ENCODE results near the gene SAMMSON.

Gene SAMMSON

DNA sequence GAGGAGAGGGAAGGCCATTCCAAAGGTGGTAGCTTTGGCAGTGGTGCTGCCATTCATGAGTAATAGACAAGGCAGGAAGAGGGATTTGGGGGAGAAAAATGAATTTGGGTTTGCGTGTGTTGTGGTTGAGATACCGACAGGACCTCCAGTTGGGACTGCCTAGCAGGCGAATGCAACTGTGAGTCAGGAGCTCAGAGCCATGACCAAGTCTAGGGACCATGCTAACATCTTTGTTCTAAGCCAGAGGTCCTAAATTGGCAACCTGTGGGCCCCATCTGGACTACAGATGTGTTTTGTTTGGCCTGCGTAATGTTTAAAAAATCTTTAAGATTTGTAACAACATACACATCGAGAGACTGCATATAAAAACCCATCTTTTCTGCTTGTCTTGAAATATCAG lies 61.6 kb downstream of the SAMMSON start:
- Histone ChIP-seq H3K4me2 (ENCODE audit: low read length) (no peak overlapping the region), H3K36me3 (replicated peaks; ENCODE audit: low read depth, low read length) (no peaks in the 10 kb centered on the region), H3K4me1 (ENCODE audit: low read length) (no peaks in the 10 kb centered on the region), H4K20me1 (ENCODE audit: insufficient read depth, low read length) (no peaks in the 10 kb centered on the region), H3K9me3 (ENCODE audit: insufficient read depth, low read length) (no peaks in the 10 kb centered on the region), H2AFZ (ENCODE audit: low read depth, low read length) (no peak overlapping the region), H3K27ac (ENCODE audit: low read length) (no peak overlapping the region), H3K9ac (ENCODE audit: low read length) (no peak overlapping the region), H3K4me3 (ENCODE audit: low read length) (no peak overlapping the region), H3K27me3 (ENCODE audit: low read depth, low read length) (peaks cover 58% of the 10 kb centered on the region), H3K79me2 (ENCODE audit: low read length) (no peaks in the 10 kb centered on the region)
- TF ChIP-seq, protein P1, sequence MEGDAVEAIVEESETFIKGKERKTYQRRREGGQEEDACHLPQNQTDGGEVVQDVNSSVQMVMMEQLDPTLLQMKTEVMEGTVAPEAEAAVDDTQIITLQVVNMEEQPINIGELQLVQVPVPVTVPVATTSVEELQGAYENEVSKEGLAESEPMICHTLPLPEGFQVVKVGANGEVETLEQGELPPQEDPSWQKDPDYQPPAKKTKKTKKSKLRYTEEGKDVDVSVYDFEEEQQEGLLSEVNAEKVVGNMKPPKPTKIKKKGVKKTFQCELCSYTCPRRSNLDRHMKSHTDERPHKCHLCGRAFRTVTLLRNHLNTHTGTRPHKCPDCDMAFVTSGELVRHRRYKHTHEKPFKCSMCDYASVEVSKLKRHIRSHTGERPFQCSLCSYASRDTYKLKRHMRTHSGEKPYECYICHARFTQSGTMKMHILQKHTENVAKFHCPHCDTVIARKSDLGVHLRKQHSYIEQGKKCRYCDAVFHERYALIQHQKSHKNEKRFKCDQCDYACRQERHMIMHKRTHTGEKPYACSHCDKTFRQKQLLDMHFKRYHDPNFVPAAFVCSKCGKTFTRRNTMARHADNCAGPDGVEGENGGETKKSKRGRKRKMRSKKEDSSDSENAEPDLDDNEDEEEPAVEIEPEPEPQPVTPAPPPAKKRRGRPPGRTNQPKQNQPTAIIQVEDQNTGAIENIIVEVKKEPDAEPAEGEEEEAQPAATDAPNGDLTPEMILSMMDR (IDR thresholded peaks at IDR 0.05; ENCODE audit: low read depth, low read length): no peak
- TF ChIP-seq EZH2phosphoT487 (IDR thresholded peaks at IDR 0.05; ENCODE audit: low read depth): no peak

DNA sequence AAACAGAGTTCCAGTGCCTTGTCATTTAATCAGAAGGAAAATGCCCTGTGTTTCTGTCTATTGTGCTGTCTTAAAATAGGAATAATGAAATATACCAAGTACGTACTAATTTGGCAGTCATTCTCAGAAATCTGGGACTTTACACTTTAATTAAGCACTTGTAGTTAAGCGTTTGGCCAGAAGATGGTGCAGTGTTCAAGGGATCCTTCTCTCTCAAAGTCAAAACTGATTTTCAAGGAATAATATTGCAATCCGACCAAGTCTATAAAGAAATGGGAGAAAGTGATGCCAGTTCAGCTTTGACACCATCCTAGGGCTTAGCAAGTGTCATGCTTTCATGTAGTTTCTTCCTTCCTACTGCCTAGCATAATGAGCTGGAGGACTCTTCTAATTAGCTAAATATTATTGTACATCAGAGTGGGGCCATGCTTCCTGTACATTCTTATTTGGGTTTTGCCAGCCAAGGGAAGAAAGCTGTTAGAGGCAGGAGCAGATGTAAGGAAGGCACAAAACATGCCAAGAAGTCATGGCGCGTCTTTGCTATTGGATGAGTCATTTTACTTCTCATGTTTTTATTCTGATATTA lies 64.8 kb downstream of the SAMMSON start:
- H3K4me1 ChIP-seq (ENCODE audit: low read length): no peaks in the 10 kb centered on the region
- H2AFZ ChIP-seq (ENCODE audit: low read depth, low read length): no peak overlapping the region
- no peak overlapping the region for H3K4me3 ChIP-seq (ENCODE audit: low read length)
- peaks cover 64% of the 10 kb centered on the region for H3K27me3 ChIP-seq (ENCODE audit: low read depth, low read length)
- no peaks in the 10 kb centered on the region for H3K9me3 ChIP-seq (ENCODE audit: insufficient read depth, low read length)
- no peaks in the 10 kb centered on the region for H3K36me3 ChIP-seq (replicated peaks; ENCODE audit: low read depth, low read length)
- TF ChIP-seq EZH2phosphoT487 (IDR thresholded peaks at IDR 0.05; ENCODE audit: low read depth): no peak
- TF ChIP-seq, protein P1 (IDR thresholded peaks at IDR 0.05; ENCODE audit: low read depth, low read length): peak; percentile 85
- no peaks in the 10 kb centered on the region for H3K79me2 ChIP-seq (ENCODE audit: low read length)
- no peak overlapping the region for H3K27ac ChIP-seq (ENCODE audit: low read length)
- no peaks in the 10 kb centered on the region for H4K20me1 ChIP-seq (ENCODE audit: insufficient read depth, low read length)
- no peak overlapping the region for H3K4me2 ChIP-seq (ENCODE audit: low read length)
- no peak overlapping the region for H3K9ac ChIP-seq (ENCODE audit: low read length)

DNA sequence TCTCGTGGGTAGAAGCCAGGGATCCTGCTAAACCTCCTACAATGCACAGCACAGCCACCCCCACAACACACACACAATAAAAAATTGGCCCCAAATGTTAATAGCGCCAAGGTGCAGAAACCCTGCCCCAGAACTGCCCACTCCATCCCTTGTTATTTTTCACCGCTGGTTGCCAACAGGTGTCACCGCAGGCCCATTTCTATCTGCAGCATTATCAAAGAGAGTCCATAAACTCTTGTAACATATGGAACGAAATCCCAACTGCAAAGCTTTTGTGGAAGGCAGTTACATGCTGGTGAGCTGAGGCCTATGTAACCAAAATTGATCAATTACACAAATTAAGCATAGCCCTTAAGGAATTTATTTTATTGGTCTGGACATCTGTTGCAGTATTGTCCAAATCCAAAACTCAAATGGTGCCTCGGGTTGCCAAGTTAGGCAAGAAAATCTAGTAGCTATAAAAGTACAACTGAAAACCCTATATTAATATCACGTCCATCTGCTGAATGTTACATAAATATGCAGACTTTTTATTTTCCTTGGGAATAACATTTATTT lies 66.2 kb downstream of the SAMMSON start:
- Histone ChIP-seq H3K27ac (ENCODE audit: low read length) (no peak overlapping the region), H3K4me3 (ENCODE audit: low read length) (no peak overlapping the region), H3K79me2 (ENCODE audit: low read length) (no peaks in the 10 kb centered on the region), H4K20me1 (ENCODE audit: insufficient read depth, low read length) (no peaks in the 10 kb centered on the region), H3K36me3 (replicated peaks; ENCODE audit: low read depth, low read length) (no peaks in the 10 kb centered on the region), H3K27me3 (ENCODE audit: low read depth, low read length) (peaks cover 59% of the 10 kb centered on the region), H2AFZ (ENCODE audit: low read depth, low read length) (no peak overlapping the region), H3K9me3 (ENCODE audit: insufficient read depth, low read length) (no peaks in the 10 kb centered on the region), H3K9ac (ENCODE audit: low read length) (no peak overlapping the region), H3K4me1 (ENCODE audit: low read length) (no peaks in the 10 kb centered on the region), H3K4me2 (ENCODE audit: low read length) (no peak overlapping the region)
- TF ChIP-seq EZH2phosphoT487 (IDR thresholded peaks at IDR 0.05; ENCODE audit: low read depth): no peak
- TF ChIP-seq, protein P1 (IDR thresholded peaks at IDR 0.05; ENCODE audit: low read depth, low read length): peak; percentile 66

DNA sequence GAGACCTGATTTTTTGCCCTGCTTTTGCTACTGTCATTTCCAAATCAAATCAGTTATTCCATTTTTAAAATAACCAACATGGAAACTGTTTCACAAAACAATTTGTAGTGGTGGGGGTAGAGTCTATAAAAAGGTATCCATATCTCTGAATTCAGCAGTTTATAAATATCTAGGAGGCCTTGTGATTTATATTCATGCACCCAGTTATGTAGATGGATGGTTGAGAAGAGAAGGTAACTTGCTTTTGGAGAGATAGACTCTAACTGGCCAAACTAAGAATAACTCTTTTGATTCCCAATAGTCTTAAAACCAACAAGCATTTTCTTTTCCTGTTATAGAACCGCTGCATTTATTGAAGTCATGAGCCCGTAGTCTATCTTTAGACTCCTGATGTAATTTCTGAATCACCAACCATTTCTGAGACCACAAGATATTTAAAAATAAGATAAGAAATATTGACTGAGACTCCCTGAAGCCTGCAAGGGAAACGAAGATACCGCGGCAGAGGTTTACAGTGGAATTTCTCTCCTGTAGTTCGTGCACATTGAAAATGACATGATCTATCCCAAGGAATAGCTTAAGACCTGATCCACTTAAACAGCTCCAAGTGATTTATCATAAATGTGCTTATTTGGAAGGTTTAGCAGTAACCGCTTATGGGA lies 68.5 kb downstream of the SAMMSON start:
- H3K36me3 ChIP-seq (replicated peaks; ENCODE audit: low read depth, low read length): no peaks in the 10 kb centered on the region
- H3K27ac ChIP-seq (ENCODE audit: low read length): no peak overlapping the region
- no peaks in the 10 kb centered on the region for H3K9me3 ChIP-seq (ENCODE audit: insufficient read depth, low read length)
- H3K9ac ChIP-seq (ENCODE audit: low read length): no peak overlapping the region
- H3K4me3 ChIP-seq (ENCODE audit: low read length): no peak overlapping the region
- H3K27me3 ChIP-seq (ENCODE audit: low read depth, low read length): peaks cover 52% of the 10 kb centered on the region
- H4K20me1 ChIP-seq (ENCODE audit: insufficient read depth, low read length): no peaks in the 10 kb centered on the region
- no peak overlapping the region for H3K4me2 ChIP-seq (ENCODE audit: low read length)
- no peak overlapping the region for H2AFZ ChIP-seq (ENCODE audit: low read depth, low read length)
- TF ChIP-seq EZH2phosphoT487 (IDR thresholded peaks at IDR 0.05; ENCODE audit: low read depth): no peak
- TF ChIP-seq, protein P1 (IDR thresholded peaks at IDR 0.05; ENCODE audit: low read depth, low read length): no peak
- H3K4me1 ChIP-seq (ENCODE audit: low read length): no peaks in the 10 kb centered on the region
- no peaks in the 10 kb centered on the region for H3K79me2 ChIP-seq (ENCODE audit: low read length)

Measured in OCI-LY3 (cell line).